Nephron (organoid): ENCODE measurements around the gene SSBP3.

Experiments
- H3K27ac Mint-ChIP-seq, 3 experiments: 2 replicates each; pipeline ENCODE4 v1.8.0; 2020; ENCODE audit warnings: mixed read lengths in 3 of 3, mild to moderate bottlenecking in 2 of 3, moderate library complexity in 1 of 3
- H3K27me3 Mint-ChIP-seq: 2 replicates; pipeline ENCODE4 v1.8.0; 2021; ENCODE audit warnings: low read depth, mild to moderate bottlenecking, moderate library complexity, mixed read lengths
- H3K36me3 Mint-ChIP-seq: 2 replicates; pipeline ENCODE4 v1.8.0; 2020; ENCODE audit warnings: low read depth, mixed read lengths
- H3K4me1 Mint-ChIP-seq: 2 replicates; pipeline ENCODE4 v1.8.0; 2020; ENCODE audit warnings: mixed read lengths
- H3K4me3 Mint-ChIP-seq, 3 experiments: 2 replicates each; pipeline ENCODE4 v1.8.0; 2020; ENCODE audit warnings: mild to moderate bottlenecking in 3 of 3, mixed read lengths in 3 of 3, moderate library complexity in 2 of 3
- H3K9me3 Mint-ChIP-seq: 2 replicates; pipeline ENCODE4 v1.8.0; 2020; ENCODE audit warnings: mixed read lengths
- CTCF ChIP-seq, 3 experiments: fragments of 200-600 bp; sonication (generic); IDR thresholded peaks; one replicate each; pipeline ENCODE4 v1.5.0; 2021; ENCODE audit warnings: antibody characterized with exemption in 3 of 3; ENCODE audit not compliant: unreplicated experiment in 3 of 3

The SSBP3 gene

GRCh38 chr1:54256522-54257345 is 149.5 kb downstream of the SSBP3 start:
- Mint-ChIP-seq H3K36me3 (peaks cover 34% of the 10 kb centered on the region), H3K9me3 (no peaks in the 10 kb centered on the region), H3K4me3 (peak overlapping the region in 1 of 3 experiments; percentile 46), H3K27me3 (no peaks in the 10 kb centered on the region), H3K27ac (peak overlapping the region; percentile 64 to 85 (median 82)), H3K4me1 (peaks cover 73% of the 10 kb centered on the region)
- no peak for TF ChIP-seq CTCF (IDR thresholded peaks at IDR 0.05; ENCODE audit: unreplicated experiment in 3 of 3)

GRCh38 chr1:54255026-54255702 is 151.0 kb downstream of the SSBP3 start:
- Mint-ChIP-seq H3K36me3 (peaks cover 32% of the 10 kb centered on the region), H3K27me3 (no peaks in the 10 kb centered on the region), H3K9me3 (no peaks in the 10 kb centered on the region), H3K4me3 (no peak overlapping the region), H3K27ac (no peak overlapping the region), H3K4me1 (peaks cover 62% of the 10 kb centered on the region)
- TF ChIP-seq CTCF (IDR thresholded peaks at IDR 0.05; ENCODE audit: unreplicated experiment in 3 of 3), result no peak

- H3K9me3 Mint-ChIP-seq, result no peaks in the 10 kb centered on the region
- H3K27ac Mint-ChIP-seq, result peak overlapping the region; percentile 42 to 63 (median 59)
- peaks cover 59% of the 10 kb centered on the region for H3K4me1 Mint-ChIP-seq
- H3K4me3 Mint-ChIP-seq, result no peak overlapping the region
- H3K27me3 Mint-ChIP-seq, result no peaks in the 10 kb centered on the region
- no peak for TF ChIP-seq CTCF (IDR thresholded peaks at IDR 0.05; ENCODE audit: unreplicated experiment in 3 of 3)
- peaks cover 36% of the 10 kb centered on the region for H3K36me3 Mint-ChIP-seq
Measured at GRCh38 chr1:54254055-54254454, 152.1 kb downstream of the SSBP3 start.

GRCh38 chr1:54253480-54253879 is 152.7 kb downstream of the SSBP3 start:
- peaks cover 61% of the 10 kb centered on the region for H3K4me1 Mint-ChIP-seq
- no peaks in the 10 kb centered on the region for H3K27me3 Mint-ChIP-seq
- H3K9me3 Mint-ChIP-seq, result no peaks in the 10 kb centered on the region
- no peak for TF ChIP-seq CTCF (IDR thresholded peaks at IDR 0.05; ENCODE audit: unreplicated experiment in 3 of 3)
- H3K27ac Mint-ChIP-seq, result peak overlapping the region in 2 of 3 experiments; percentile 42 to 59
- H3K4me3 Mint-ChIP-seq, result no peak overlapping the region
- H3K36me3 Mint-ChIP-seq, result peaks cover 37% of the 10 kb centered on the region

- Mint-ChIP-seq H3K27ac (peak overlapping the region; percentile 11 to 75 (median 42)), H3K4me1 (peaks cover 51% of the 10 kb centered on the region), H3K9me3 (no peaks in the 10 kb centered on the region), H3K36me3 (peaks cover 36% of the 10 kb centered on the region), H3K4me3 (no peak overlapping the region), H3K27me3 (no peaks in the 10 kb centered on the region)
- TF ChIP-seq CTCF (IDR thresholded peaks at IDR 0.05; ENCODE audit: unreplicated experiment in 3 of 3), result no peak
Measured at GRCh38 chr1:54252371-54252936, 153.7 kb downstream of the SSBP3 start.
